Measurements from ENCODE around the gene SCGB1A1.

The SCGB1A1 gene

DNA sequence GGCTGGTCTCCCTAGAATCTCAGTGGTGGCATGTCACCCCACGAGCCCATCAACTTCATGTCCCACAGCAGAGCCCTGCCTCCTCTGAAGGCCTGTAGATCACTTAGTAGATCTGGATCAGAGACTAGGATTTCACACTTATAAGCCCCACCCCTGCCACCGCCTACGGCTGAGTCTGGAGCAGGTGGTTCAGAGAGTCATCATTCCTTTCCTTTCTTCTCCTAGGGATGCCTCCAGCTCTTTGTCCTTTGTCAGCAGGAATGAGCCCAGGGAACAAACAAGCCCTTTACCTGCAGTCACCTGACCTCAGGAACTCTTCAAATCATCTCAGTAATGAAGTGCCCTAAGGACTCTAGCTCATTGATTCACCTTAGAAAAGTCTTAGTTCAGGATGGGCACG lies 37.8 kb downstream of the SCGB1A1 start:
- no peak overlapping the region for H3K4me3 ChIP-seq (ENCODE audit: low read depth, low read length)
- DNase-seq (ENCODE audit: low read depth) = no peak
- TF ChIP-seq, protein P1, sequence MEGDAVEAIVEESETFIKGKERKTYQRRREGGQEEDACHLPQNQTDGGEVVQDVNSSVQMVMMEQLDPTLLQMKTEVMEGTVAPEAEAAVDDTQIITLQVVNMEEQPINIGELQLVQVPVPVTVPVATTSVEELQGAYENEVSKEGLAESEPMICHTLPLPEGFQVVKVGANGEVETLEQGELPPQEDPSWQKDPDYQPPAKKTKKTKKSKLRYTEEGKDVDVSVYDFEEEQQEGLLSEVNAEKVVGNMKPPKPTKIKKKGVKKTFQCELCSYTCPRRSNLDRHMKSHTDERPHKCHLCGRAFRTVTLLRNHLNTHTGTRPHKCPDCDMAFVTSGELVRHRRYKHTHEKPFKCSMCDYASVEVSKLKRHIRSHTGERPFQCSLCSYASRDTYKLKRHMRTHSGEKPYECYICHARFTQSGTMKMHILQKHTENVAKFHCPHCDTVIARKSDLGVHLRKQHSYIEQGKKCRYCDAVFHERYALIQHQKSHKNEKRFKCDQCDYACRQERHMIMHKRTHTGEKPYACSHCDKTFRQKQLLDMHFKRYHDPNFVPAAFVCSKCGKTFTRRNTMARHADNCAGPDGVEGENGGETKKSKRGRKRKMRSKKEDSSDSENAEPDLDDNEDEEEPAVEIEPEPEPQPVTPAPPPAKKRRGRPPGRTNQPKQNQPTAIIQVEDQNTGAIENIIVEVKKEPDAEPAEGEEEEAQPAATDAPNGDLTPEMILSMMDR (IDR thresholded peaks at IDR 0.05; ENCODE audit: insufficient read depth, low read depth, low read length, missing control alignments) = no peak

DNA sequence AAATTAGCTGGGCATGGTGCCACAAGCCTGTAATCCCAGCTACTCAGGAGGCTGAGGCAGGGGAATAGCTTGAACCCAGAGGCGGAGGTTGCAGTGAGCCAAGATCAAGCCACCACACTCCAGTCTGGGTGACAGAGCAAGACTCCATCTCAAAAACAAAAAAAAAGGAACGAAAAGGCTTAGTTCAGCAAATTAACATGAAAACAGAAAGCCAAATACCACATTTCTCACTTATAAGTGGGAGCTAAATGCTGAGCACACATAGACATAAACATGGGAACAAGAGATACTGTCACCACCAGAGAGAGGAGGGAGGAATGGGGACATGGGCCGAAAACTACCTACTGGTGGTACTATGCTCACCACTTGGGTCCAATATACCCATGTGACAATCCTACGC lies 38.6 kb downstream of the SCGB1A1 start:
- TF ChIP-seq, protein P1 (IDR thresholded peaks at IDR 0.05; ENCODE audit: insufficient read depth, low read depth, low read length, missing control alignments) = no peak
- no peak overlapping the region for H3K4me3 ChIP-seq (ENCODE audit: low read depth, low read length)
- no peak for DNase-seq (ENCODE audit: low read depth)

DNA sequence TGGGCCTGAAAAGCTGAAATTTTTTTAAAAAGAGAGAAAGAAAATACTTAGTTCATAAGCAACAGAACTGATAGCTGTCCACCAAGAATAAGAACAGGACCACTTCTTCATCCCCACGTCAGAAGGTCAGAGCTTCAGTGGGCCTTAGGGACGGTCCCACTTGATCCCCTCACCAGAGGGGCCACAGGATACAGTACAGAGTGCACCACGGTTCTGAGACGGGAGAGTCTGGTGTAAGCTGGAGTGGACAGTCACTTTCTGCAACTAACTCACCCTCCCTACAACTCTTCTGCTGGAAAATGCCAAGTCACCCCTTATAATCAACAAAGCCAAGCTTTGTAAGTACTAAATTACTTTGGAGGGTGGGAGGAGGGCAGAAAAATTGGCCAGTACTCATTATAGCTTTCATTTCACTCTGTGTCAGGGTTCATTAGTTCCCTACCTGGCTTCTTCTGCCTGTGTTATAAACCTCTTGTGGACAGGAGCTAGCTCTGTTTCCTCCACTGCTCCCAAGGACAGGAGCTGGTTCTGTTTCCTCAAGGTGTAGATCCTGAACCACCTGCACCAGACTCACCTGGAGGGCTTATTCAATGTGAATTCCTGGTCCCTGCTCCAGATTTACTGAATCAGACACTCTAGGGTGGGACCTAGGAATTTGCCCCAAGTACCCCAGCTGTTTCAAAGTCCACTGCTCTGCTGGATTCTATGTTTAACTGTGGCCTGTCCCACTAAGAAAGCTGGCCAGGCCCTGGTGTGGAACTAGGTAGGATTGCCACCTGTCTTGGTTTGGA lies 39.6 kb downstream of the SCGB1A1 start:
- no peak for DNase-seq (ENCODE audit: low read depth)
- TF ChIP-seq, protein P1 (IDR thresholded peaks at IDR 0.05; ENCODE audit: insufficient read depth, low read depth, low read length, missing control alignments) = no peak
- H3K4me3 ChIP-seq (ENCODE audit: low read depth, low read length) = no peak overlapping the region

GRCh38 chr11:62459080-62459479 lies 40.2 kb downstream of the SCGB1A1 start:
- DNase-seq (ENCODE audit: low read depth) = no peak
- no peak overlapping the region for H3K4me3 ChIP-seq (ENCODE audit: low read depth, low read length)
- TF ChIP-seq, protein P1 (IDR thresholded peaks at IDR 0.05; ENCODE audit: insufficient read depth, low read depth, low read length, missing control alignments) = no peak

GRCh38 chr11:62461740-62462507 lies 43.1 kb downstream of the SCGB1A1 start:
- H3K4me3 ChIP-seq (ENCODE audit: low read depth, low read length) = no peak overlapping the region
- TF ChIP-seq, protein P1 (IDR thresholded peaks at IDR 0.05; ENCODE audit: insufficient read depth, low read depth, low read length, missing control alignments) = no peak
- DNase-seq (ENCODE audit: low read depth) = peak; percentile 41

- TF ChIP-seq, protein P1 (IDR thresholded peaks at IDR 0.05; ENCODE audit: insufficient read depth, low read depth, low read length, missing control alignments) = no peak
- no peak overlapping the region for H3K4me3 ChIP-seq (ENCODE audit: low read depth, low read length)
- DNase-seq (ENCODE audit: low read depth) = no peak
Measured at GRCh38 chr11:62462508-62462892, 43.7 kb downstream of the SCGB1A1 start.

All from GM12865 (cell line).